SK-N-SH treated with all-trans-retinoic acid at 6 μM for 48 hours (cell line): ENCODE data around the gene CNTRL.

Source experiments
- BACH2 ChIP-seq: fragments of 250-450 bp; sonication (Bioruptor Pico); IDR thresholded peaks from 2 replicates; pipeline ENCODE4 v1.9.0; 2021; ENCODE audit warnings: mild to moderate bottlenecking, borderline replicate concordance
- ESRRG ChIP-seq: fragments of 250-450 bp; sonication (Bioruptor Pico); IDR thresholded peaks from 2 replicates; pipeline ENCODE4 v1.6.1; 2021; ENCODE audit warnings: mild to moderate bottlenecking
- GLIS3 ChIP-seq: fragments of 250-450 bp; sonication (Bioruptor Pico); IDR thresholded peaks from 2 replicates; pipeline ENCODE4 v1.5.0; 2020; ENCODE audit warnings: mild to moderate bottlenecking, moderate library complexity
- ISL1 ChIP-seq: fragments of 250-450 bp; sonication (Bioruptor Pico); IDR thresholded peaks from 2 replicates; pipeline ENCODE4 v2.1.2; 2022; ENCODE audit warnings: mild to moderate bottlenecking, moderate library complexity
- PPARA ChIP-seq: fragments of 250-450 bp; sonication (Bioruptor Pico); IDR thresholded peaks from 2 replicates; pipeline ENCODE4 v1.5.0; 2020; ENCODE audit warnings: mild to moderate bottlenecking, borderline replicate concordance
- RARB ChIP-seq: fragments of 250-450 bp; sonication (Bioruptor Pico); IDR thresholded peaks from 2 replicates; pipeline ENCODE4 v1.8.0; 2021; ENCODE audit warnings: mild to moderate bottlenecking, moderate library complexity
- SNAI2 ChIP-seq: fragments of 250-450 bp; sonication (Bioruptor Pico); IDR thresholded peaks from 2 replicates; pipeline ENCODE4 v1.5.0; 2020; ENCODE audit warnings: mild to moderate bottlenecking, moderate library complexity
- ZC3H10 ChIP-seq: fragments of 250-450 bp; sonication (Bioruptor Pico); IDR thresholded peaks from 2 replicates; pipeline ENCODE4 v1.5.1; 2021; ENCODE audit warnings: mild to moderate bottlenecking, moderate library complexity
- ZFP3 ChIP-seq: fragments of 250-450 bp; sonication (Bioruptor Pico); IDR thresholded peaks from 2 replicates; pipeline ENCODE4 v1.5.0; 2020; ENCODE audit warnings: mild to moderate bottlenecking, moderate library complexity
- ZFP30 ChIP-seq: fragments of 450-650 bp; formaldehyde crosslinking; IDR thresholded peaks from 2 replicates; pipeline ENCODE4 v1.5.0; 2022; ENCODE audit warnings: mild to moderate bottlenecking, moderate library complexity
- TF ChIP-seq, protein P1 (sequence below): fragments of 250-450 bp; sonication (Bioruptor Pico); IDR thresholded peaks from 2 replicates; pipeline ENCODE4 v1.5.1; 2021; ENCODE audit warnings: mild to moderate bottlenecking, moderate library complexity
- TF ChIP-seq, protein P2 (sequence below): fragments of 250-450 bp; sonication (Bioruptor Pico); IDR thresholded peaks from 2 replicates; pipeline ENCODE4 v1.8.0; 2020; ENCODE audit warnings: mild to moderate bottlenecking, moderate library complexity, borderline replicate concordance
- TF ChIP-seq, protein P3 (sequence below): fragments of 250-450 bp; sonication (Bioruptor Pico); IDR thresholded peaks from 2 replicates; pipeline ENCODE4 v1.8.0; 2021; ENCODE audit warnings: low read depth, mild to moderate bottlenecking, moderate library complexity, borderline replicate concordance

DNA sequence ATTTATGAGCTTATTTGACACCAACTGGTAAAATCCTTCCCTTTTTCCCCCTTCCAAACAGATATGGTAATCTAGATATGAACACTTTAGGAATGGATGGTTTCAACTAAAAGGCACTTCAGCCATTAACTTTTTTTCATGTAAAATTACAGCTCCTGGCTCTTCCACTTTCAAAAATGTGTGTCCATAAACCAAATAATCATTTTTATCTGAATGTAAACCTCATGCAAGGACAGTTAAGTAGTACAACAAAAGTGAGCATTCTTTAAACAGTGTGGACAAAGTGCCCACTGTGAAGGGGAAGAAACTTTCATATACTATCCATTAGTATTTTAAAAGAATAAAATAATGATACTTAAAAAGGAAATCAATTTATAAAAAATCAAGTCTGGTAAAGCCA is 109.7 kb downstream of the CNTRL start:
- TF ChIP-seq ZFP3 (CRISPR knock-in tag), result no peak
- TF ChIP-seq ESRRG, result no peak
- TF ChIP-seq, protein P1, sequence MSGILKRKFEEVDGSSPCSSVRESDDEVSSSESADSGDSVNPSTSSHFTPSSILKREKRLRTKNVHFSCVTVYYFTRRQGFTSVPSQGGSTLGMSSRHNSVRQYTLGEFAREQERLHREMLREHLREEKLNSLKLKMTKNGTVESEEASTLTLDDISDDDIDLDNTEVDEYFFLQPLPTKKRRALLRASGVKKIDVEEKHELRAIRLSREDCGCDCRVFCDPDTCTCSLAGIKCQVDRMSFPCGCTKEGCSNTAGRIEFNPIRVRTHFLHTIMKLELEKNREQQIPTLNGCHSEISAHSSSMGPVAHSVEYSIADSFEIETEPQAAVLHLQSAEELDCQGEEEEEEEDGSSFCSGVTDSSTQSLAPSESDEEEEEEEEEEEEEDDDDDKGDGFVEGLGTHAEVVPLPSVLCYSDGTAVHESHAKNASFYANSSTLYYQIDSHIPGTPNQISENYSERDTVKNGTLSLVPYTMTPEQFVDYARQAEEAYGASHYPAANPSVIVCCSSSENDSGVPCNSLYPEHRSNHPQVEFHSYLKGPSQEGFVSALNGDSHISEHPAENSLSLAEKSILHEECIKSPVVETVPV (CRISPR knock-in tag), result no peak
- no peak for TF ChIP-seq BACH2 (CRISPR knock-in tag)
- no peak for TF ChIP-seq RARB (CRISPR knock-in tag)
- TF ChIP-seq ZFP30 (CRISPR knock-in tag), result no peak
- no peak for TF ChIP-seq PPARA (CRISPR knock-in tag)
- no peak for TF ChIP-seq SNAI2
- TF ChIP-seq, protein P2, sequence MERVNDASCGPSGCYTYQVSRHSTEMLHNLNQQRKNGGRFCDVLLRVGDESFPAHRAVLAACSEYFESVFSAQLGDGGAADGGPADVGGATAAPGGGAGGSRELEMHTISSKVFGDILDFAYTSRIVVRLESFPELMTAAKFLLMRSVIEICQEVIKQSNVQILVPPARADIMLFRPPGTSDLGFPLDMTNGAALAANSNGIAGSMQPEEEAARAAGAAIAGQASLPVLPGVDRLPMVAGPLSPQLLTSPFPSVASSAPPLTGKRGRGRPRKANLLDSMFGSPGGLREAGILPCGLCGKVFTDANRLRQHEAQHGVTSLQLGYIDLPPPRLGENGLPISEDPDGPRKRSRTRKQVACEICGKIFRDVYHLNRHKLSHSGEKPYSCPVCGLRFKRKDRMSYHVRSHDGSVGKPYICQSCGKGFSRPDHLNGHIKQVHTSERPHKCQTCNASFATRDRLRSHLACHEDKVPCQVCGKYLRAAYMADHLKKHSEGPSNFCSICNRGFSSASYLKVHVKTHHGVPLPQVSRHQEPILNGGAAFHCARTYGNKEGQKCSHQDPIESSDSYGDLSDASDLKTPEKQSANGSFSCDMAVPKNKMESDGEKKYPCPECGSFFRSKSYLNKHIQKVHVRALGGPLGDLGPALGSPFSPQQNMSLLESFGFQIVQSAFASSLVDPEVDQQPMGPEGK (CRISPR knock-in tag), result no peak
- TF ChIP-seq, protein P3, sequence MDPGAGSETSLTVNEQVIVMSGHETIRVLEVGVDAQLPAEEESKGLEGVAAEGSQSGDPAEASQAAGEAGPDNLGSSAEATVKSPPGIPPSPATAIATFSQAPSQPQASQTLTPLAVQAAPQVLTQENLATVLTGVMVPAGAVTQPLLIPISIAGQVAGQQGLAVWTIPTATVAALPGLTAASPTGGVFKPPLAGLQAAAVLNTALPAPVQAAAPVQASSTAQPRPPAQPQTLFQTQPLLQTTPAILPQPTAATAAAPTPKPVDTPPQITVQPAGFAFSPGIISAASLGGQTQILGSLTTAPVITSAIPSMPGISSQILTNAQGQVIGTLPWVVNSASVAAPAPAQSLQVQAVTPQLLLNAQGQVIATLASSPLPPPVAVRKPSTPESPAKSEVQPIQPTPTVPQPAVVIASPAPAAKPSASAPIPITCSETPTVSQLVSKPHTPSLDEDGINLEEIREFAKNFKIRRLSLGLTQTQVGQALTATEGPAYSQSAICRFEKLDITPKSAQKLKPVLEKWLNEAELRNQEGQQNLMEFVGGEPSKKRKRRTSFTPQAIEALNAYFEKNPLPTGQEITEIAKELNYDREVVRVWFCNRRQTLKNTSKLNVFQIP (CRISPR knock-in tag), result no peak
- TF ChIP-seq ISL1 (CRISPR knock-in tag), result no peak
- no peak for TF ChIP-seq ZC3H10 (CRISPR knock-in tag)
- TF ChIP-seq GLIS3, result no peak
